ENCODE data around the gene ANO1.

ANO1 gene

DNA sequence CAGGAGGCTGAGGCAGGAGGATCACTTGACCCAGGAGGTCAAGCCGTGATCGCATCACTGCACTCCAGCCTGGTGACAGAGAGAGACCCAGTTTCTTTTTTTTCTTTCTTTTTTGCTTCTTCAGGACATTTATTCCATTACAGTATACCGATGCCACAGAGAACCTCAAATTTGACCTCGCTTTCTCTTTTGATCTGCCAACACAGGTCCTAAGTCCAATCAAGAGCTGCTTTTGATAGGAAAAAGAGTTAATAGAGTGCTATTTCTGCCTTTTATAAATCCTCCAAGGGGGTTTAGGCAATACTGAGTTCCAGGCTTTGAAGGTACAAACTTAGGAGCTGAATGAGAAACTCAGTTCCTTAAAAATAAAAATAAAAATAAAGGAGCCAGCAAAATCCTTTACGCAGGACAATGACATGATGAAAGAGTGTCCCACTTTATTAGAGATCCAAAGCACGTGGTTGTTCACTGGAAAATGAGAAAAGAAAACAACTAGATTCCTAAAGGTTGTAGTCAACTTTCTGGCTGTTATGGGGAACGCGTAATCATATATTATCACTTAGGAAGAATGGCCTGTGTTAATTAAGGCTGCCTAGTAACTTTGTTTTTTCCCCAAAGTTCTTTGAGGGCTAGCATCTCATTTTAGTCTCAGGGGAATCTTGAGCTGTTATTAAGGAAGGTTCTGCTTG, 152.2 kb downstream of the ANO1 start:
- in situ Hi-C loops (cut with HindIII; ENCODE audit: low sequenced_read_pairs): no loop called here

DNA sequence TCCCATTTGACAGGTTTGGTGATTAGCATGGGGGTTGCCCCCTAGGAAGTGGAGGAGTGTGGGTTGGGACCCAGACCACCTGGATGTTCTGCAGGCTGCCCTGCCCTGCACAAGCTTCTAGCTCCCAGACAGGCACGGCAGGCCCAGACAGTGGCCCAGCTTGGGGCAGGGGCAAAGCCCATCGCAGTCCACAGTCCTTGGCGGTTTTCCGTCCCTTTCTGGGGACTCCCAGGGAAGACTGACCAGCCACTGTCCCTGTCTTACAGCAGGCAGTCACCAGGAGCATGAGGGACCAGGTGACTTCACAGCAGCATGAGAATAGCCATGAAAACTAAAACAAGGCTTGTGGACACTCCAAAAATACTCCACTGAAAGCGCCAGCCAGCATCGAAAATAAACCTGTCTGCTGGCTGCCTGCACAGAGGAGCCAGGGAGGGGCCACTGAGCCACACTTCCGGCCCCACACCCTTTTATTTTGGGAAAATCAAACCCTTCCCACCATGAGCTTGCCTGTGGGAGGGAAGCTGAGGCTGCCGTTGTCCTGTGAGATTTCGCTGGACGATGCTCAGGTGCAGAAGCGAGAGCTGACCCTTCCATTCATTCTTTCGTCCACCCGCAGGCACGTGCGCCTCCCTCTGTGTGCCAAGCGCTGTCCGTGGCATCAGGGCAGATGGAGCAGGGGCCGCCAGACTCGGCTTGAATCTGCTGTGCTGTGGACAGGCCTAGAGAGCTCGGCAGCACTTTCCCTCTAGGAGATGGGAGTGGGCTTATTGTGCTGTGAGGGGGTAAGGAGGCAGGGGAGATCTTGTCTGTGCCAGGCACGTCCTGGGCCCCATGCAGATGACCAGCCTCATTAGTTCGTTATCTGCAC, 153.0 kb downstream of the ANO1 start:
- in situ Hi-C loops (cut with HindIII; ENCODE audit: low sequenced_read_pairs): no loop called here

DNA sequence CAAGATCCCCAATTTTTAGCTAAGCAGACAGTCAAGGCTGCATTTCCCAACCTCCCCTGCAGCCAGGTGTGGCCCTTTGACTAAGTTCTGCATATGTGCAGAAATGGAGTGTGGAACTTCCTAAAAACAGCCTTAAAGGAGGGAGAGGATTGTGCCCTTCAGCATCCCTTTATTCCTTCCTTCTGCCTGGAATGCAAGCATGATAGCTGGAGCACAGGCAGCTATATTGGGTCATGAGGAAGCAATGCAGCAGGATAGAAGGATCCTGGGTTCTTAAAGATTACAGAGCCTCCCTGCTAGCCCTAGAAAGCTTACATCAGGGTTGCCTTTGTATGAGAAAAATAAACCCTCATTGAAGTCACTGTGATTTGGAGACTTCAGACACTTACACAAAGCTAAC, 154.9 kb downstream of the ANO1 start:
- in situ Hi-C loops (cut with HindIII; ENCODE audit: low sequenced_read_pairs): no loop called here

DNA sequence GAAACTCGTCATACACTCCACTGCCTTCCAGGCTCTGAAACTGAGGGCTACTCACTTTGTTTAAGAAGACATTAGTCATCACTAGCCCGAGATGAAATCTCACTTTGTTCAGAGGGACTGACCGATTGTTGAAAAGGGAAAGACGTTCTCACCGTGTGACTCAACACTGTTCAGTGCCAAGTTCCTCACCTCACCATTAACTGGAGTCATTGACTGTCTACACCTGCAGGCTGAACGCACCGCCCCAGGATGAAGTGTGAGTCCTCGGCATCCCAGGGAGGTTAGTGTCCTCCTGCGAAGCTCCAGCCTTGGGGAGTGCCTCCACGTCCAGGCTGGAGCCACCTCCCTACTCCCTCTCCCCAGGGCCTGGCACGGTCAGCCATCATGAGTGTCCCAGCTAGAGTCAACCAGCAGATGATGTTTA, 155.4 kb downstream of the ANO1 start:
- in situ Hi-C loops (cut with HindIII; ENCODE audit: low sequenced_read_pairs): no loop called here

DNA sequence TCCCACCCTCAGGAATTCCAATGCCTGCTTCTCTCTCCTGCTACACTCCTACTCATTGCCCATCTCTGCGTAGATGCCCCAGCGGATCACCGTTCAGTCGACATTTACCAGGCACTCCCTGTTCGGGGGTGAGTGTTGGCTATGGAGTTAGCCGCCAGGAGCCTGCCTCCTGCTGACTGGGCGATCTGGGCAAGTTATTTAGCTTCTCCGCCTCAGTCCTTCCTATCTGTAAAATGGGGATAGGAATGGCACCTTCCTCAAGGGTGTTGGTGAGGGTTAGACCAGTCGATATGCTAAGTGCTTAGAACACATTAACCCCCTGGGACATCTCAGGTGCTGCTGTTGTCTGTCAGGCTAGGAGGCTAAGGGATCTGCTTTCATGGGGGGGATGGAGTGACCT, 155.8 kb downstream of the ANO1 start:
- in situ Hi-C loops (cut with HindIII; ENCODE audit: low sequenced_read_pairs): no loop called here
